Lower lobe of right lung (tissue), 2 donors: ENCODE results near the gene CYP24A1. TPM values are rescaled to one million over a fixed set of nuclear protein-coding genes. Genes with fewer than 3 reads are reported as not detected.

Experiments used
- ATAC-seq, 2 donors: fragments of 200-7000 bp; cut with Tn5 transposase; one replicate each; pipeline ENCODE4 v1.9.1; 2020 to 2022; ENCODE audit warnings: mild to moderate bottlenecking in 2 of 2, moderate library complexity in 2 of 2
- DNase-seq: peaks from one replicate; pipeline ENCODE4 v3.0.0-alpha.2; 2020
- H3K27ac ChIP-seq: fragments of 200-600 bp; one replicate; pipeline ENCODE4 v1.8.0; 2022
- H3K27me3 ChIP-seq: fragments of 200-600 bp; one replicate; pipeline ENCODE4 v1.8.0; 2022; ENCODE audit warnings: low read depth
- H3K36me3 ChIP-seq: fragments of 200-600 bp; one replicate; pipeline ENCODE4 v1.8.0; 2022; ENCODE audit warnings: mild to moderate bottlenecking
- H3K4me1 ChIP-seq: fragments of 200-600 bp; one replicate; pipeline ENCODE4 v1.8.0; 2022
- H3K4me3 ChIP-seq: fragments of 200-600 bp; one replicate; pipeline ENCODE4 v1.8.0; 2022; ENCODE audit warnings: mild to moderate bottlenecking
- H3K9me3 ChIP-seq: fragments of 200-600 bp; one replicate; pipeline ENCODE4 v1.8.0; 2022
- CTCF ChIP-seq: fragments of 200-600 bp; IDR thresholded peaks from one replicate; pipeline ENCODE4 v1.8.0; 2022; ENCODE audit warnings: antibody characterized with exemption, mild to moderate bottlenecking
- intact Hi-C: fragments of 100-400 bp; cut with DNase I; formaldehyde crosslinking; loops from one replicate; pipeline ENCODE4 v1.11.0; 2022
- total RNA-seq: library from RNA; stranded (reverse); fragmentation: NEBNext Ultra II Directional; extraction: Animal tissue kit (Norgen Biotek cat#: 25700); gene quantifications from one replicate; pipeline ENCODE4 v1.2.1, GENCODE V29; 2021
- donor health status: DM: no; HTN: yes; CAD: no; lungs with severe emphysema.

CYP24A1 gene
- total RNA-seq, 1 donor from 2014 or later, result 0.21 TPM

GRCh38 chr20:54149765-54150264 is 24.0 kb downstream of the CYP24A1 start:
- DNase-seq, result no peak
- Histone ChIP-seq H3K9me3 (no peaks in the 10 kb centered on the region), H3K36me3 (no peaks in the 10 kb centered on the region), H3K27ac (no peak overlapping the region), H3K4me1 (no peaks in the 10 kb centered on the region), H3K4me3 (no peak overlapping the region), H3K27me3 (peaks cover 5% of the 10 kb centered on the region)
- no peak for TF ChIP-seq CTCF
- intact Hi-C loops, result no loop called here
- ATAC-seq, result no peak

GRCh38 chr20:54148947-54149764 is 24.6 kb downstream of the CYP24A1 start:
- Histone ChIP-seq H3K36me3 (no peaks in the 10 kb centered on the region), H3K27ac (no peak overlapping the region), H3K4me1 (no peaks in the 10 kb centered on the region), H3K4me3 (no peak overlapping the region), H3K27me3 (peaks cover 6% of the 10 kb centered on the region), H3K9me3 (no peaks in the 10 kb centered on the region)
- DNase-seq (no peak), ATAC-seq (no peak)
- intact Hi-C loops, result no loop called here
- TF ChIP-seq CTCF, result no peak

GRCh38 chr20:54146672-54147071 is 27.1 kb downstream of the CYP24A1 start:
- no peak for TF ChIP-seq CTCF
- no peaks in the 10 kb centered on the region for H3K9me3 ChIP-seq
- no peak for ATAC-seq
- no peak for DNase-seq
- intact Hi-C loops, result no loop called here
- H3K27me3 ChIP-seq, result peaks cover 9% of the 10 kb centered on the region
- H3K4me1 ChIP-seq, result no peaks in the 10 kb centered on the region
- no peak overlapping the region for H3K4me3 ChIP-seq
- no peak overlapping the region for H3K27ac ChIP-seq
- H3K36me3 ChIP-seq, result no peaks in the 10 kb centered on the region

GRCh38 chr20:54144847-54145414 is 28.9 kb downstream of the CYP24A1 start:
- no peak overlapping the region for H3K4me3 ChIP-seq
- intact Hi-C loops, result no loop called here
- no peaks in the 10 kb centered on the region for H3K36me3 ChIP-seq
- peaks cover 8% of the 10 kb centered on the region for H3K27me3 ChIP-seq
- no peak for DNase-seq
- H3K9me3 ChIP-seq, result no peaks in the 10 kb centered on the region
- H3K4me1 ChIP-seq, result no peaks in the 10 kb centered on the region
- no peak for ATAC-seq
- TF ChIP-seq CTCF, result no peak
- H3K27ac ChIP-seq, result no peak overlapping the region

- Histone ChIP-seq H3K4me3 (no peak overlapping the region), H3K36me3 (no peaks in the 10 kb centered on the region), H3K27me3 (peaks cover 4% of the 10 kb centered on the region), H3K9me3 (no peaks in the 10 kb centered on the region), H3K4me1 (no peaks in the 10 kb centered on the region), H3K27ac (no peak overlapping the region)
- intact Hi-C loops, result no loop called here
- no peak for TF ChIP-seq CTCF
- ATAC-seq, result no peak
- no peak for DNase-seq
Observed at GRCh38 chr20:54140927-54141566, 32.7 kb downstream of the CYP24A1 start.
